Muscle layer of duodenum (tissue), 2 donors: ENCODE results near the gene SNCAIP.

Experiments
- H3K27ac ChIP-seq: one replicate; pipeline ENCODE4 v1.7.0; 2013; ENCODE audit warnings: mild to moderate bottlenecking, low read length
- H3K27me3 ChIP-seq: one replicate; pipeline ENCODE4 v1.7.0; 2013; ENCODE audit warnings: low read depth, mild to moderate bottlenecking, control low read depth, low read length
- H3K36me3 ChIP-seq, 2 donors: one replicate each; pipeline ENCODE4 v1.7.0; 2013; ENCODE audit warnings: low read length in 2 of 2, control low read depth in 1 of 2, mild to moderate bottlenecking in 1 of 2; ENCODE audit not compliant: insufficient read depth in 2 of 2, control insufficient read depth in 1 of 2
- H3K4me1 ChIP-seq, 2 donors: one replicate each; pipeline ENCODE4 v1.7.0; 2013; ENCODE audit warnings: low read length in 2 of 2, mild to moderate bottlenecking in 2 of 2, control low read depth in 1 of 2, moderate library complexity in 1 of 2; ENCODE audit not compliant: insufficient read depth in 2 of 2, control insufficient read depth in 1 of 2
- H3K4me3 ChIP-seq, 2 donors: one replicate each; pipeline ENCODE4 v1.7.0; 2013; ENCODE audit warnings: low read length in 2 of 2, low read depth in 1 of 2, mild to moderate bottlenecking in 1 of 2
- H3K9me3 ChIP-seq, 2 donors: one replicate each; pipeline ENCODE4 v1.7.0; 2013; ENCODE audit warnings: low read length in 2 of 2, control low read depth in 1 of 2, mild to moderate bottlenecking in 1 of 2; ENCODE audit not compliant: control insufficient read depth in 1 of 2
- donor health status: healthy.

The SNCAIP gene

DNA sequence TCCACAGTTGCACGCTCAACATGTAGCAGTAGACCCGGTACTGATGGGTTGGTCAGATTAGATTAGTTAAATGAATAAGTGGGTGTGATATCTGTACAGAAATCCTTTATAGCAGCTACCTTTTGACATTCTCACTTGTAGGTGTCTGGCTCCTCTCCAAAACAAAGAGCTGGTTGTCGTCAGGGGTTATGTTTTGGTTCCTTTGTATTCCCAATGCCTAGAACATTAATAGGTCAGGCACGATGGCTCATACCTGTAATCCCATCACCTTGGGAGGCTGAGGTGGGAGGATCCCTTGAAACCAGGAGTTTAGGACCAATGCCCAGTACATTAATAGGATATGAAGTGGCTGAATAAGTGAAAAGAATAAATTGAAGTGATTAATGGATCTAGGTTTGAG lies 182.1 kb downstream of the SNCAIP start:
- Histone ChIP-seq H3K4me1 (no peaks in the 10 kb centered on the region), H3K27me3 (no peaks in the 10 kb centered on the region), H3K36me3 (no peaks in the 10 kb centered on the region), H3K9me3 (no peaks in the 10 kb centered on the region), H3K27ac (no peak overlapping the region), H3K4me3 (no peak overlapping the region)

DNA sequence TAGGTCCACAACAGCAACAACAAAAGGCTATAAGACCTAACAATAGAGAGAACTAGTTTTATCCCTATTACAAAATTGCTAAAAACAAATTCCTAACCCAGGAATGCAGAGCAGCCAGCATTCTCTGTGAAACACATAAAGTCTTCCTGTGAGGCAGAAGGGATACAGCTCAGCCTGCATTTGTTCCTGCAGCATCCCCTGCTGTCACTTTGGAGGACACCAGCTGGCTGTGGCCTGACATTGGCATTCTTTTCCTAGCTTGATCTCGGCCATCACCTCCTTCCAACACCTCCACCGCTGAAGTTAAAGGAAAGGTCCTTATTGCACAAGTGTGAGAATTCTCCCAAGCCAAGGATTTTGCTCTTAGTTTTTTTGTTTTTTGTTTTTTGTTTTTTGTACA lies 186.1 kb downstream of the SNCAIP start:
- Histone ChIP-seq H3K27me3 (no peaks in the 10 kb centered on the region), H3K9me3 (no peaks in the 10 kb centered on the region), H3K36me3 (no peaks in the 10 kb centered on the region), H3K4me1 (no peaks in the 10 kb centered on the region), H3K4me3 (no peak overlapping the region), H3K27ac (no peak overlapping the region)

DNA sequence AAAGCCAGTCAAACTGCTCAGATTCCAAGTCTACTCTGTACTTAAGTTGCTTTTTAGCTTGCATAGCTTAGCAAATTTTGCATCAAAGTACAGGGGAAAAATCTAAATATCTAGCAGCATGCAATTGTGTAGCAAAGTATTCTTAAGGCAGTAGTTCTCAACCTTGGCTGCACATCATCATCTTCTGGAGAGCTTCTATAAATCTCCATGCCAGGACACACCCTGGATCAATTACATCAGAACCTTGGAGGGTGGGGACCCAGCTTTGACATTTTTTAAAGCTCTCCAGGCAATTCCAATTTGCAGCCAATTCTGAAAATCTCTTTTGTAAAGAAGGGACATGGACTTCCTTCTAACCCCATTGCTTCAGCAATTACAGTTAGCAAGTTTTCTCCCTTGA lies 187.5 kb downstream of the SNCAIP start:
- Histone ChIP-seq H3K27me3 (no peaks in the 10 kb centered on the region), H3K36me3 (no peaks in the 10 kb centered on the region), H3K4me1 (no peaks in the 10 kb centered on the region), H3K9me3 (no peaks in the 10 kb centered on the region), H3K27ac (no peak overlapping the region), H3K4me3 (no peak overlapping the region)

DNA sequence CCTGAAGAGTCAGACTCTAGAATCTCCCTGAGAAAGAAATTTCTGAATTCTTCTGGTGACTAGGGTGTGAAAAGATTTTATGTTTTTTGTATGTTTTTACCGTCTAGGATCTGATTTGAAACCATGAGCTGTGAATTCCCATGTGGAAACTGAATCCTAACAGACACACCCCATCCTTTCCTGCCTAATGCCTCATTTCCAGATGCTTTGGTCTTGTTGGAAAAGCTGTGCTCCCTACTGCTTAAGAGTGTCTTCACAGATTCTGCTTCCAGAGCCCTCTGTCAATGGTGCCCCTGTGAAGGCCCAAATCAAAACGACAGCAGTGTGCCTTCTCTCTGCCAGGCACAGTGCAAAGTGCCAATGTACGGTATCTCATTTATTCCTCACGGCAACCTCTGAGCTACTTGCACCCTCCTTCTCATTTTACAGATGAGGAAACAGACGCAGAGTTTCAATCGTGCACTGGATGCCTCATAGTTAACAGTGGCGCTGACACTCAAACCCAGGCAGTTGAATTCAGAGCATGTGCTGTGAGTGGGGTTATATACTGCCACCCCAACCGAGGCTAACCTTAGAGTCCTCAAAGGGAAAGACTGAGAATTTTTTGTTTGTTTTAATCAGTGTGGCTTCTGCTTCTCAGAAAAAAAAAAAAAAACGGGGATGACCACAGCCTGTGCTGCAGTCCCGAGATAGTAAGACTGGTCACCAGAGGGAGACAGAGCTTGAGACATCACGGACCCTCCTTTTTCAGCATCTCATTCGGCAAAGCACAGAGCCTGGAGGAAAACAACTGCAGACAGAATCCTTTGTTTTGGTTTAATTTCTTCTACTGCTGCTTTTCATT lies 188.4 kb downstream of the SNCAIP start:
- peak overlapping the region; percentile 16 for H3K27ac ChIP-seq
- H3K4me3 ChIP-seq: no peak overlapping the region
- H3K27me3 ChIP-seq: no peaks in the 10 kb centered on the region
- no peaks in the 10 kb centered on the region for H3K4me1 ChIP-seq
- no peaks in the 10 kb centered on the region for H3K36me3 ChIP-seq
- no peaks in the 10 kb centered on the region for H3K9me3 ChIP-seq

DNA sequence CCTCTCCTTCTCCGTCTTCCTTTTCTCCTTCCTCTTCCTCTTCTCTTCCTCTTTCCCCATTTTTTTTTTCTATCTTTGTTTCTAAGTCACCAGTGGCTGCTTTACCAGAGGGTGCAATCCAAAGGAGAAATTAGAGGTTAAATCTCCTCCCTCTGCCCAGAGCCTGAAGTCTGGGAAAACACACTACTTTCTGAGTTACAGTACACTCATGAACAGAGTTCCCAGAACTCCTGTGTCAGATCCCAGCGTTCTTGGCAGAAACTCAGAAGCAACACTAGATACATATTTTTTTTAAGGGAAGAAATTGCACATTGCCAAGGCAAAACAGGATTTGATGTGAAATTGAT lies 189.0 kb downstream of the SNCAIP start:
- peak overlapping the region; percentile 16 for H3K27ac ChIP-seq

DNA sequence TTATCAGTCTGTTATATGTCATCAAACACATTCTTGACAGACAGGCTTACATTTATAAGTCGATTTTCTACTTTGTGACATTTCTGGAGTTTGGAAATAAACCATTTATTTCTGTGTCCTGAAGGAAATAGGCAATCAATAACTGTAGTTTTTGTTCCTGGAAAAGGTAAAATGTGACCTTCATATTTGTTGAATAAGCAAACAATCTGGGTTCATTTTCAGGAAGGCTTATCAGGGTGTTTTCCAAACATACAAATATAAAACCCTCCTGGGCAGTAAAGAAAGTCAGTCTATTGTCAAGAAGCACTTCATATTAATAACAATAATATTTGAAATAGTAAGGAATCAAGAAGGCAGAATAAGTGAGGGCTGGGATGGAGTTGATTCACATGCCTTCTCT lies 195.0 kb downstream of the SNCAIP start:
- H3K4me1 ChIP-seq: no peaks in the 10 kb centered on the region
- no peaks in the 10 kb centered on the region for H3K27me3 ChIP-seq
- no peaks in the 10 kb centered on the region for H3K36me3 ChIP-seq
- H3K27ac ChIP-seq: no peak overlapping the region
- H3K9me3 ChIP-seq: no peaks in the 10 kb centered on the region
- H3K4me3 ChIP-seq: no peak overlapping the region

More for the DNA sequence above, 189.0 kb downstream of the SNCAIP start:
- H3K4me3 ChIP-seq: no peak overlapping the region
- H3K36me3 ChIP-seq: no peaks in the 10 kb centered on the region
- no peaks in the 10 kb centered on the region for H3K27me3 ChIP-seq
- H3K4me1 ChIP-seq: no peaks in the 10 kb centered on the region
- no peaks in the 10 kb centered on the region for H3K9me3 ChIP-seq

DNA sequence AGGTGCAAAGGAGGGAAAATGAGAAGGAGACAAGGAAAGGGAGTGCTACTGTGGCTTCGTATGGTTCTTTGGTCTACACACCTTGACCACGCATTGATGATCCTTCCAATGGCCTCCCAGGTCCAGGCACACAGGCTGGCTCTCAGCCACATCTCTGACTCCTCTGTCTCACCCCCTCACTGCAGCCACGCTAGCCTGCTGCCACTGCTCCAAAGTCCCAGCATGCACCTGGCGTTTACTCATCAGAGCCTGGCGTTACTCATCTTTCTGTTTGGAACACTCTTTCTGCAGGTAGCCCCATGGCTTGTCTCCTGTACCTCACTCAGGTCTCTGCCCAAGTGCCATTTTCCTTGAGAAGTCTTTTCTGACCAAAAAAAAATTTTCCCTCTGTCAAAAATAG lies 195.5 kb downstream of the SNCAIP start:
- no peak overlapping the region for H3K27ac ChIP-seq
- H3K9me3 ChIP-seq: no peaks in the 10 kb centered on the region
- no peak overlapping the region for H3K4me3 ChIP-seq
- no peaks in the 10 kb centered on the region for H3K36me3 ChIP-seq
- no peaks in the 10 kb centered on the region for H3K27me3 ChIP-seq
- no peaks in the 10 kb centered on the region for H3K4me1 ChIP-seq

DNA sequence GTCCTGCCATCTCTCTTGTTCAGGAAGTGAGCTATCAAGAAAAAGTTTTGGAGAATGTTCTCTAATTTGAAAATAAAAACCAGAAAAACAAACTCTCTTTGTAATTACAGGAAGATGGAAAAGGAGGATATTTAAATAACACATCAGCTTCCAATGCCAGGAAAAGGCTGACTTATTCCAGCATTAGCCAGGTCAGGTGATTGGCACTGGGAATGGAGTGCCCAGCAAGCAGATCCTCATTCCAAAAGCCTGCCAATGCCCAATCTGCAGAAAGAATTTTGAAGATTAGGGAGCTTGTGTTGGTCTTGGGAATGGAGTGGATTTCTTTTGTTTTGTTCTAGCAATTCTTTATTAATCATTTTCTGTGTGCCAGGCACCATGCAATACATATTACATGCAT lies 196.6 kb downstream of the SNCAIP start:
- no peak overlapping the region for H3K27ac ChIP-seq
- H3K9me3 ChIP-seq: no peaks in the 10 kb centered on the region
- no peaks in the 10 kb centered on the region for H3K27me3 ChIP-seq

More for the DNA sequence above, 196.6 kb downstream of the SNCAIP start:
- H3K4me1 ChIP-seq: no peaks in the 10 kb centered on the region
- H3K4me3 ChIP-seq: no peak overlapping the region
- H3K36me3 ChIP-seq: no peaks in the 10 kb centered on the region
